Measurements from ENCODE around the gene COL18A1.
A peak's percentile ranks its signal among the peaks of the same experiment; 100 is the strongest.

The COL18A1 gene

GRCh38 chr21:45415188-45415942 is 10.4 kb downstream of the COL18A1 start:
- no peak for DNase-seq

- no peak for DNase-seq
Measured at GRCh38 chr21:45415943-45416611, 11.1 kb downstream of the COL18A1 start.

- DNase-seq = no peak
Measured at GRCh38 chr21:45416620-45417019, 11.7 kb downstream of the COL18A1 start.

- DNase-seq = no peak
Measured at GRCh38 chr21:45417256-45417950, 12.4 kb downstream of the COL18A1 start.

GRCh38 chr21:45417951-45418300 is 13.0 kb downstream of the COL18A1 start:
- no peak for DNase-seq

- no peak for DNase-seq
Measured at GRCh38 chr21:45418301-45419071, 13.5 kb downstream of the COL18A1 start.

GRCh38 chr21:45419162-45419561 is 14.2 kb downstream of the COL18A1 start:
- DNase-seq = no peak

- DNase-seq = no peak
Measured at GRCh38 chr21:45420061-45421041, 15.4 kb downstream of the COL18A1 start.

- DNase-seq = no peak
Measured at GRCh38 chr21:45421071-45421845, 16.3 kb downstream of the COL18A1 start.

GRCh38 chr21:45421846-45422775 is 17.1 kb downstream of the COL18A1 start:
- DNase-seq = no peak

GRCh38 chr21:45423201-45423955 is 18.4 kb downstream of the COL18A1 start:
- DNase-seq = no peak

- DNase-seq = no peak
Measured at GRCh38 chr21:45423968-45424853, 19.2 kb downstream of the COL18A1 start.

- DNase-seq = no peak
Measured at GRCh38 chr21:45424854-45425795, 20.2 kb downstream of the COL18A1 start.

- DNase-seq = peak; percentile 53 to 65 (median 57)
Measured at GRCh38 chr21:45427331-45428271, 22.6 kb downstream of the COL18A1 start.

GRCh38 chr21:45428534-45428933 is 23.6 kb downstream of the COL18A1 start:
- DNase-seq = no peak

Data from suppressor macrophage treated with lipopolysaccharide for 1 hour (primary cell).